22Rv1 (cell line): ENCODE data around the gene RP9.

Experiments used
- ZFX ChIP-seq: fragments of 450-650 bp; IDR thresholded peaks from 2 replicates; pipeline ENCODE4 v1.6.1; 2017; ENCODE audit warnings: antibody characterized with exemption, borderline replicate concordance
- TF ChIP-seq, protein P1 (sequence below): fragments of 450-650 bp; IDR thresholded peaks from 2 replicates; pipeline ENCODE4 v1.5.1; 2017; ENCODE audit warnings: mild to moderate bottlenecking

DNA sequence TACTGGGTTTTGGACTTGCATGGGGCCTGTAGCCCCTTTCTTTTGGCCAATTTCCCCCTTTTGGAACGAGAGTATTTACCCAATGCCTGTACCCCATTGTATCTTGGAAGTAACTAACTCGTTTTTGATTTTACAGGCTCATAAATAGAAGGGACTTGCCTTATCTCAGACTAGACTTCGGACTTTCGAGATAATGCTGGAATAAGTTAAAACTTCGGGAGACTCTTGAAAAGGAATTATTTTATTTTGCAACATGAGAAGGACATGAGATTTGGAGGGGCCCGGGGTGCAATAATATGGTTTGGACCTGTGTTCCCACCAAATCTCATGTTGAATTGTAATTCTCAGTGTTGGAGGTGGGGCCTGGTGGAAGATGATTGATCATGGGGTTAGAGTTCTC lies 38.4 kb downstream of the RP9 start:
- TF ChIP-seq, protein P1, sequence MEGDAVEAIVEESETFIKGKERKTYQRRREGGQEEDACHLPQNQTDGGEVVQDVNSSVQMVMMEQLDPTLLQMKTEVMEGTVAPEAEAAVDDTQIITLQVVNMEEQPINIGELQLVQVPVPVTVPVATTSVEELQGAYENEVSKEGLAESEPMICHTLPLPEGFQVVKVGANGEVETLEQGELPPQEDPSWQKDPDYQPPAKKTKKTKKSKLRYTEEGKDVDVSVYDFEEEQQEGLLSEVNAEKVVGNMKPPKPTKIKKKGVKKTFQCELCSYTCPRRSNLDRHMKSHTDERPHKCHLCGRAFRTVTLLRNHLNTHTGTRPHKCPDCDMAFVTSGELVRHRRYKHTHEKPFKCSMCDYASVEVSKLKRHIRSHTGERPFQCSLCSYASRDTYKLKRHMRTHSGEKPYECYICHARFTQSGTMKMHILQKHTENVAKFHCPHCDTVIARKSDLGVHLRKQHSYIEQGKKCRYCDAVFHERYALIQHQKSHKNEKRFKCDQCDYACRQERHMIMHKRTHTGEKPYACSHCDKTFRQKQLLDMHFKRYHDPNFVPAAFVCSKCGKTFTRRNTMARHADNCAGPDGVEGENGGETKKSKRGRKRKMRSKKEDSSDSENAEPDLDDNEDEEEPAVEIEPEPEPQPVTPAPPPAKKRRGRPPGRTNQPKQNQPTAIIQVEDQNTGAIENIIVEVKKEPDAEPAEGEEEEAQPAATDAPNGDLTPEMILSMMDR, result no peak
- TF ChIP-seq ZFX, result no peak
